HPDE6-E6E7 (cell line): ENCODE results near the gene NTRK2.

Experiments
- DNase-seq: peaks from one replicate; pipeline ENCODE4 v3.0.0; 2011; ENCODE audit warnings: missing footprints; ENCODE audit errors: extremely low spot score

The NTRK2 gene

GRCh38 chr9:84818791-84819190, 149.3 kb downstream of the NTRK2 start:
- DNase-seq = no peak

DNA sequence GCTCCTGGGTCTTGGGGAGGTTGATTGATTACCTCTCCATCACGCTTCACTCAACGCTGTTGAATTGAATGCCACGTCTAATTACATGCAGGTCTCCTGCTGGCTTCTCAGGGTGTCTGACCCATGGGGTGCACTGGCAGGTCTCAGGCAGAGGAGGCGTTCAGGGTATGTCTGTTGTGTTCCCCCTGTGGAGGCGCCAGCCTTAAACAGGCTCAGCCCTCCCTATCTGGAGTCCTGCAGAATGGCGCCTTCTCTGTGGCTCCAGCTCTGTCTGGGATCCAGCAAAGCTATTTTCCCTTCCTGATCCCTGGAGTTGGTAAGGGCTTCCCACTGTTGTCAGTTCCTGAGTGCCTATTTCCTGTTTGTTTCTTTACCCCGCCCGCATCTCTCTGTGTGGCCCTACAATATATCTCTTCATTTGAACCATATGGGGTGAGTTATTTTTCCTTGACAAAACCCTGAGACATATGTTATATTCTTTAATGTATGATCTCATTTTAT, 150.0 kb downstream of the NTRK2 start:
- no peak for DNase-seq

GRCh38 chr9:84821431-84821830, 151.9 kb downstream of the NTRK2 start:
- no peak for DNase-seq

DNA sequence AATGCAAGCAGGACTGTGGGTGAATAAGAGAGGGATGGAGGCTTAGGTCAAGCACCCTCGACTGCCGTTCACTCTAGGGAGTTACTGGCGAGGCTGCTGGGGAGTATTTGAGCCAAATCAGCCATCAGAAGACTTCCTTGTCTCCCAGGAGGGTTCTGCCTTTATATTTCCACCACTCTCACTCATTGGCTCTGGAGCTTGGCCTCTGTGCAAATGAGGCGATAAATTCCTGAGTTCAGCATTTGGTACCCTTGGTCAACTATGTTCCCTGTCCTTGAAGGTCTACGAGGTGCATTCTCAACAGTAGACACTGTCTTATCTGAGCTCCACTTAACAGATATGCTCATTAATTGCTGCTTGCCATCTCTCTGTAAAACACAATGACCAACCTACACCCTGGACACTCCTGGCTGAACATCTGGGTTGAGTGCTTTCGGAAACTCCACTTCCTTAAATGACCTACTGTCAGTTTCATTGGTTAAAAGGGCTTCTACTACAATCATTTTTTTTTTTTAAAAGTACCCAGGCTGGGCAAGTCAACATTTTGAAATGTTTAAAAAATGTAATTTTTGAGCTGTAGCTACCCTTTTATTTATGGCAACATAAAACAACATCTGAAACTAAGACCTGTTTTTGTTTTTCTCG, 153.2 kb downstream of the NTRK2 start:
- DNase-seq = no peak

GRCh38 chr9:84823421-84824271, 154.1 kb downstream of the NTRK2 start:
- DNase-seq = peak; percentile 11

DNA sequence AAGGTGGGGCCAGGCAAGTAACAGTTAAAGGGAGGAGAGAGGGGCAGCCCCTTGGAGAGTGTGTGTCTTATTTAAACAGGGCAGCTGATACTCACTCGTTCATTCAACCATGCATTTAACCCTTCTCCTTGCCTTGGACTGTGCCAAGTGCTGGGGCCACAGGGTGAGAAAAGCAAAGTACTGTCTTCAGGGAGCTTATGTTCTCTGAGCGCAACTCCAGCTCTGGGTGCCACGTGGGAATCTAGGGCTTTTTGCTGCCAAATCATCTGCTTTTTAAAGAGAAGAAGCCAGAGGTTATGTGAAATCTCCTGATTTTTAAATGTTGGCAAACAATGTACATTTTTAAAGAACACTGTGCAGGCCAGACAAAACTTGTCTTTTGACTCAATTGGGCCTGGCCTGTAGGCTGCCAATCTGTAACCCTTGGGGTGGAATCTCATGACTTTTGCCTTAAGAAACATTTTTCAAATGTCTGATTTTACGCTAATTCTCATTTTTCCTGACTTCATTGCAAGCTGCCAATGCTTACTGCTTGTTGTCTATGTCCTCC, 157.8 kb downstream of the NTRK2 start:
- no peak for DNase-seq

DNA sequence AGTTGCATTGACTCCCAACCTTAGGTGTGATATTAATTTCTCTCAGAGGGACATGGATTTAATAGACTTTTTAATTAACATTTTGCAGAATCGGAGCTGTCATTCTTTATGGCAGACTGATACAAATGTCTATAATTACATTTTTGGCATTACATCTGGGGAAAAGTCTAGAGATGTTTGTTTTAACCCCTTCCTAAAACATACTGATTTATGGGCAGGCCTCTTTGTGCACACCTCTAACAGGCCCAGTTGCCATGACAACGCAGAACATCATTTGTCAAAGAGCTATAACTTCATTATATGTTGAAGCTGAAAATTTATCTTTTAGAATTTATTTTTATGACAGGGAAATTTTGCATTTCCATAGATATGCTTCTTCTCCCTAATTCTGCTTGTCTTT, 158.5 kb downstream of the NTRK2 start:
- no peak for DNase-seq

DNA sequence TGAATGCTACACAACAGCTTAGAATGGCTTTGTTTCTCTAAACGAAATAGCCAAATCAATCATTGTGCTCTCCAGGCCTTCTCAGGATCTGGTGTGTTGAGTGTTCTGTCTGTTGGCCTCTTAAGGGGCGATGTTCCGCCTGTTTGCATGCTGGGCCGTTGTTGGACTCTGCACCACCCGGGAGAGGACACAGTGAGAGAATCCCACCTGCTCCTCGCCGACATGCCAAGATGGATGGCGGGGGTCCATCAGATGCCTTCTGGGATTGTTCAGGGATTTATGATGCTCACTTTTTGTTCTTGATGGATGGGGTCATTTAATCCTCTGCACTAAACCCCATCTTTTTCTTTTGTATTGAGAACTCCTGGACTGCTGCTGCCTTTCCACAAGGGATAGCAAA, 159.9 kb downstream of the NTRK2 start:
- no peak for DNase-seq

GRCh38 chr9:84829997-84830696, 160.6 kb downstream of the NTRK2 start:
- no peak for DNase-seq

DNA sequence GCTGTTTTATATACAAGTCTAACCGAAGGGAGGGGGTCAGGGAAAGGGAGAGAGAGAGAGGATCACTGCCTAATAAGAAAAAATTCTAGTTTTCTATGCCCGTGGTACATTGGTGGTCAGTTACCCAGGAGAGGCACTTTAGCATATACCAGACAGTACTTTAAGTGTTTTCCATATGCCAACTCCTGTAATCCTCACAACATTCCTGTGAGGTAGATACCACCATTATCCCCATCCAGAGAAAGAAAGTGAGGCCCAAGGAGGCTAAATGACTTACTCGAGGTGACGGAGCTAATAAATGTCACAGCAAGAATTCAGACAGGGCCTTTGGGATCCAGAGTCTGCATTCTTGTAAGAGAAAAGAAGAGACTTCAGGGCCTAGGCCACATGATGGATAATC, 161.8 kb downstream of the NTRK2 start:
- no peak for DNase-seq

DNA sequence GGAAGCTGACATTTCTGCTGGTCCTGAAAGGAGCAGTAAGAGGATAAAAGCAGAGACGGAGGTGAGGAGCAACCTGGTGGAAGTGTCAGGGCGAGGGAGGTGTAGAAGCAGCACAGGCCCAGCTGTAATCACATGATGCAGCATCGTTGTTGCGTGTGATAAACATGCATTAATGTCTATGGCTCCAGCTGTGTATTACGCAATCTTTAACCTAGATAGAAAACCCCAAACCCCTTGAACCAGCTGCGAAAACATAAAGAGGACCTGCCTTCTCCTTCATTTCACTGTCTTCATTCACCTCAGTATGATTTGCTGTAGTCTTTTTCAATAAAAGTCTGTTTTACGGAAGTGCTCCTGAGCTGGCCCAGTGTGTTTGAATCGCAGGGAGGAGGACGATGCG, 162.9 kb downstream of the NTRK2 start:
- DNase-seq = no peak

GRCh38 chr9:84834426-84834825, 164.9 kb downstream of the NTRK2 start:
- no peak for DNase-seq

DNA sequence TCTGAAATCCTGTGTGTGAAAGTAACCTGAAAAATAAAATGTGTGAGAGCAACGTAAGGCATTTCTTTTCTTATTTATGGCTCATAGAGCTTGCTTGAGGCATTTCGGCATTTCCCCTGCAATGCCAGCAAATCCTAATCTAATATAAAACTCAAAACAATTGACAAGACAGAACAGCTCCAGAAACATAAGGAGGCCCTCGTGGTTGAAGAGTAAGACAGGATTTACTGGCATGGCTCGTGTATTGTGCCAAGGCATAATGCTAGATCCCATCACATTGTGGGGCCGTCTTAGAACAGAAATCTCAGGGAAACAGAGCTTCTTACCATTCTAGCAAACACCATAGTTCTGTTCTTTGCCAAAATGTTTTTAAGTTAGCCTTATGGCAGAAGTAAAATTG, 166.2 kb downstream of the NTRK2 start:
- DNase-seq = no peak

GRCh38 chr9:84838879-84839278, 169.3 kb downstream of the NTRK2 start:
- DNase-seq = no peak

- DNase-seq = no peak
Measured at GRCh38 chr9:84839541-84839940, 170.0 kb downstream of the NTRK2 start.

GRCh38 chr9:84841931-84842330, 172.4 kb downstream of the NTRK2 start:
- DNase-seq = no peak

- no peak for DNase-seq
Measured at GRCh38 chr9:84843175-84843824, 173.8 kb downstream of the NTRK2 start.

DNA sequence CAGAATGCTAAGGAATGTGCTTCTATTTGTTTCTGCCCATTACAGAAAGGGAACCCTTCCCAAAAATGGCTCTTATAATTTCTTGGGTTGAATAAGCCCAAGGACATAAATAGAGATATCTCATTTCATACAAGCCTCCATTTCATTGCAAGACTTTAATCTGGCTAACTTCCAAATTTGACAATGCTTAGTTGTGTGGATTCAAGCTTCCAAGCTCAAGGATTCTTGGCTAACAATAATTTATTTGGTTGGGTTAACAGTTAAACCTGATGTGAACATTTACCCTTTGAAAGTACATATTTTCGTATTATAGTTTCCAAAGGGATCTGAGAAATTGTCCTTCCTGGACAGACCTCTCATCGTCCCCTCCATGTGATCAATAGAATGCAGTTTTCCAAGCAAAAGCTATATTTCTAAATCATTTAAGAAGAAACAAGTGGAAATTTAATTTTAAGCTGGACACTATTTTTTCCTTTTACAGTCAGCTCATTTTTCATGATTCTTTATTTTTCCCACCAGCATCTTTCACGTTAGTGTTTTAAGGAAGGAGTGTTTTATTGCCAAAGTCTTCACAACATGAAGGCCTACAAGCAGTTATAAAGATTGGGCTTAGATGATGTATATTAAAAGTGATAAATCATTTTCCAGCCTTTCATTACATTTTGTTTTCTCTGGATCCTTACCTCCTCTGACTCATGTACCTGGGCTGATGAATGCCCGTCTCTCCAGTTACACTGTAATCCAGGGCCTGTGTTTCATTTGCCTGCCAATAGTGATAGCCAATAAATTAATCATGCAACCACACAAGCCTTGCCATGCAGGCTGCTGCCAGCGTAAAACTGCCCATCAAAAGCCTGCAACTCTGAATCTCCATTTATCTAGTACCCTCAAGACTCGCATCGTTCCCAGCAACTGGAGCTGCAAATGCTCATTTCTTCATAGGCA, 176.7 kb downstream of the NTRK2 start:
- no peak for DNase-seq

GRCh38 chr9:84846906-84847305, 177.4 kb downstream of the NTRK2 start:
- no peak for DNase-seq

DNA sequence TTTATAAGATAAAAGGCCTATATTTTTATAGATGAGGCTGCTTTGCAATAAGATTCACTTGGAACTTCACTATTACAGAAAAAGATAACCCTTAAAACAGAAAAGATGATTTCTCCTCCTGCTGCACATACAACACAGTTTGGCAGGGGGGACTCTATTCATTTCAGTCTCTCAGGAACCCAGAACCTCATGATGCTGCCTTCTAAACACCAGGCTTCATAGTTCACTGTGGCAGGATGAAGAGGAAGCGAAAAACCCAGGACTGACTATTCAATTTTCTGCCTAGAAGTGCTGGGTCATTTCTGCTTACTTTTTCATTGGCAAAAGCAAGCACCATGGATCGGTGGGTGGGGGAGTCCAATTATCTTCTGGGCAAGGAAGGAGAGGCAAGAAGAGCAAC, 179.5 kb downstream of the NTRK2 start:
- no peak for DNase-seq
